Esophagus (tissue), 2 donors: ENCODE results near the gene ZNF8. TPM values are rescaled to one million over a fixed set of nuclear protein-coding genes. Genes with fewer than 3 reads are reported as not detected.
"Not testable (repeated sequence)": the region's sequence is repeated elsewhere in the genome, so short reads cannot be mapped to it uniquely, and the experiment has no call there.

Experiments
- H3K27ac ChIP-seq, 2 donors: one replicate each; pipeline ENCODE4 v1.5.1; 2013; ENCODE audit warnings: low read depth in 2 of 2, mild to moderate bottlenecking in 2 of 2, inconsistent platforms in 1 of 2, low read length in 1 of 2, moderate library complexity in 1 of 2
- H3K27me3 ChIP-seq, 2 donors: one replicate each; pipeline ENCODE4 v1.6.1; 2013; ENCODE audit warnings: low read length in 2 of 2, control low read depth in 1 of 2, mild to moderate bottlenecking in 1 of 2; ENCODE audit not compliant: insufficient read depth in 2 of 2, control insufficient read depth in 1 of 2
- H3K36me3 ChIP-seq, 2 donors: one replicate each; pipeline ENCODE4 v1.6.1; 2013; ENCODE audit warnings: low read length in 1 of 2; ENCODE audit not compliant: control insufficient read depth in 2 of 2, insufficient read depth in 2 of 2
- H3K4me1 ChIP-seq, 2 donors: one replicate each; pipeline ENCODE4 v1.6.1; 2013; ENCODE audit warnings: low read length in 1 of 2; ENCODE audit not compliant: control insufficient read depth in 2 of 2, insufficient read depth in 2 of 2
- H3K4me3 ChIP-seq, 2 donors: one replicate each; pipeline ENCODE4 v1.5.1; 2013; ENCODE audit warnings: low read length in 2 of 2, mild to moderate bottlenecking in 2 of 2, low read depth in 1 of 2, moderate library complexity in 1 of 2
- H3K9me3 ChIP-seq, 2 donors: one replicate each; pipeline ENCODE4 v1.6.1; 2013; ENCODE audit warnings: mild to moderate bottlenecking in 2 of 2, low read depth in 1 of 2, low read length in 1 of 2, moderate library complexity in 1 of 2; ENCODE audit not compliant: control insufficient read depth in 2 of 2, insufficient read depth in 1 of 2
- WGBS, 2 donors: extraction: QIAGEN DNeasy Blood & Tissue Kit; methylation state at CpG; one replicate each; pipeline ENCODE4 v1.1.7; 2013; 5-methylcytosine and 5-hydroxymethylcytosine counted together
- polyA plus RNA-seq, 2 donors: library from polyadenylated mRNA; stranded (reverse); fragments of 200-250 nt; gene quantifications; one replicate each; pipeline ENCODE4 v1.2.3, GENCODE V29; 2013
- donor health status: healthy with polysubstance abuse.
- donor health status: Bipolar disorder and iron deficiency.

ZNF8 gene
- polyA plus RNA-seq, 2 donors, result 0.91 to 1.6 TPM

DNA sequence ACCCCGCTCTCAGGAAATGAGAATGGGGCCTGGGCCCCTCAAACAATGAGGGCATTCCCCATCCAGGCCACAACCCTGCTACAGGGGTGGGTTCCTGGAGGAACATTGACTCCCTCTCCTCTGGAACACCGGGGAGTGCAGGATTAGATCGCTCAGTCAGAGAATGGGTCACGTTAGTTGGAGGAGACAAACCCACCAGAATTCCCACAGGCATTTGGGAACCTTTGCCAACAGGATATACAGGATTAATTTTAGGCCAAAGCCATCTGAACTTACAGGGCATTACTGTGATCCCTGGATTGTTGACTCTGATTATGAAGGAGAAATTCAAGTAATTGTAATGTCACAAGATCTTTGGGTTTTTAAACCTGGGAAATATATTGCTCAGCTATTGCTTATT lies 29.0 kb downstream of the ZNF8 start:
- WGBS, 2 donors, result 84 to 89% methylated on average over 4 of the region's 4 CpGs
- Histone ChIP-seq H3K27me3 (no peaks in the 10 kb centered on the region), H3K4me3 (no peak overlapping the region), H3K36me3 (peaks cover 16% of the 10 kb centered on the region in 2 donors), H3K4me1 (peaks cover 0 to 3% of the 10 kb centered on the region in 2 donors), H3K9me3 (no peaks in the 10 kb centered on the region), H3K27ac (no peak overlapping the region)

- not testable (repeated sequence) for H3K27me3 ChIP-seq, H3K27ac ChIP-seq, H3K4me3 ChIP-seq, H3K4me1 ChIP-seq, H3K9me3 ChIP-seq
- 70 to 78% methylated on average over 13 of the region's 13 CpGs for WGBS, 2 donors
- H3K36me3 ChIP-seq, result peaks cover 23% of the 10 kb centered on the region in 2 donors
Observed at GRCh38 chr19:58310685-58311084, 31.9 kb downstream of the ZNF8 start.

GRCh38 chr19:58311345-58311865 lies 32.6 kb downstream of the ZNF8 start:
- Histone ChIP-seq H3K4me3 (no peak overlapping the region), H3K36me3 (peaks cover 23 to 27% of the 10 kb centered on the region in 2 donors), H3K4me1 (no peaks in the 10 kb centered on the region), H3K27ac (no peak overlapping the region), H3K27me3 (no peaks in the 10 kb centered on the region), H3K9me3 (no peaks in the 10 kb centered on the region)
- WGBS, 2 donors, result 77 to 81% methylated on average over 7 of the region's 7 CpGs

- H3K4me3 ChIP-seq, result no peak overlapping the region
- H3K27me3 ChIP-seq, result no peaks in the 10 kb centered on the region
- H3K9me3 ChIP-seq, result peaks cover 0 to 3% of the 10 kb centered on the region in 2 donors
- WGBS, 2 donors, result 93 to 94% methylated on average over 2 of the region's 2 CpGs
- no peak overlapping the region for H3K27ac ChIP-seq
- peaks cover 0 to 17% of the 10 kb centered on the region in 2 donors for H3K4me1 ChIP-seq
- peaks cover 17 to 24% of the 10 kb centered on the region in 2 donors for H3K36me3 ChIP-seq
Observed at GRCh38 chr19:58315580-58315979, 36.8 kb downstream of the ZNF8 start.

DNA sequence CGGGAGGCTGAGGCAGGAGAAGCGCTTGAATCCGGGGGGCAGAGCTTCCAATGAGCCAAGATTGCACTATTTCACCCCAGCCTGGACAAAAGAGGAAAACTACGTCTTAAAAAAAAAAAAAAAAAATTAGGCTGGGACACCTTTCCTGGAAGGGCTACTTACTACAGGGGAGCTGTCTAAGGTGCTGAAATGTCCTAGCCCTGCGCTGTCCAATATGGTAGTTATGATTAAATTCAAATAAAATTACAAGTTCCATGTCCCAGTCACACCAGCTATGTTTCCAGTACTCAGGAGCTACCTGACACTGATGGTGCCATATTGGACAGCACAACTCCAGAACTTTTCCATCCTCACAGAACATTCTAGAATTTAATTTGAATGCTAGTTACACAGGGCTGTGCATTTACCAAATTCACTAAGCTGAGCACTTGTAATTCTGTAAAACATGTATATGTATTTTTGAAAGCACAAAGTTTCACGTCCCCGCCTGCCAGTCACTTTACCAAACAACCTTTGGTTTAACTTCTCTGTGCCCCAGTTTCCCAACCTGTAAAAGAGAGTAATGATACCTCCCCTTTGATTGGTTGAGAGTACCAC lies 38.8 kb downstream of the ZNF8 start:
- Histone ChIP-seq H3K36me3 (peaks cover 8 to 13% of the 10 kb centered on the region in 2 donors), H3K27me3 (no peaks in the 10 kb centered on the region), H3K9me3 (peaks cover 0 to 3% of the 10 kb centered on the region in 2 donors), H3K4me3 (no peak overlapping the region), H3K4me1 (peaks cover 0 to 17% of the 10 kb centered on the region in 2 donors), H3K27ac (no peak overlapping the region)
- 73% methylated on average over 7 of the region's 7 CpGs for WGBS, 2 donors

DNA sequence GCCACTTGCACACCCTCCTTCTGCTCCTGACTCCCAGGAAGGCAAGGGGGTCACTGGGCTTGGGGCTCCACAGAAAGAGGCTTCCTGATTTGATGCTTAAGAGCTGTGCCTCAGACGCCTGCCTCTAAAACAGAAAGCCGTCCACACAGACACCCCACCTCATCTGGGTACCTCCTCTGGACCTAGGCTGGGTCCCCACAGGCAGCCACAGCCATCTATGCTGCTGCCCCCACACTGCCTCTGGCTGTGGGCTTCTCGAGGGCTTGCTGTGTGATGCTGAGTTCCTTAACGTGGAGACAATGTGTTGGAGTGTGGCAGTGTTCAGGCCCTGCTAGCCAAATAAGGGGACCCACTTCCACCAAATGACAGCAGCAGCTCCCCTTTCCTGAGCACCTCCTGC lies 39.5 kb downstream of the ZNF8 start:
- Histone ChIP-seq H3K4me3 (no peak overlapping the region), H3K4me1 (peaks cover 0 to 17% of the 10 kb centered on the region in 2 donors), H3K9me3 (peaks cover 0 to 3% of the 10 kb centered on the region in 2 donors), H3K27me3 (no peaks in the 10 kb centered on the region), H3K27ac (no peak overlapping the region), H3K36me3 (peaks cover 5 to 9% of the 10 kb centered on the region in 2 donors)
- 80 to 84% methylated on average over 4 of the region's 4 CpGs for WGBS, 2 donors

- Histone ChIP-seq H3K36me3 (peaks cover 5 to 9% of the 10 kb centered on the region in 2 donors), H3K27ac (peak overlapping the region; percentile 52 to 59), H3K27me3 (no peaks in the 10 kb centered on the region), H3K4me3 (no peak overlapping the region), H3K4me1 (peaks cover 0 to 17% of the 10 kb centered on the region in 2 donors), H3K9me3 (peaks cover 0 to 3% of the 10 kb centered on the region in 2 donors)
- WGBS, 2 donors, result 63 to 80% methylated on average over 10 of the region's 10 CpGs
Observed at GRCh38 chr19:58319241-58319640, 40.5 kb downstream of the ZNF8 start.

DNA sequence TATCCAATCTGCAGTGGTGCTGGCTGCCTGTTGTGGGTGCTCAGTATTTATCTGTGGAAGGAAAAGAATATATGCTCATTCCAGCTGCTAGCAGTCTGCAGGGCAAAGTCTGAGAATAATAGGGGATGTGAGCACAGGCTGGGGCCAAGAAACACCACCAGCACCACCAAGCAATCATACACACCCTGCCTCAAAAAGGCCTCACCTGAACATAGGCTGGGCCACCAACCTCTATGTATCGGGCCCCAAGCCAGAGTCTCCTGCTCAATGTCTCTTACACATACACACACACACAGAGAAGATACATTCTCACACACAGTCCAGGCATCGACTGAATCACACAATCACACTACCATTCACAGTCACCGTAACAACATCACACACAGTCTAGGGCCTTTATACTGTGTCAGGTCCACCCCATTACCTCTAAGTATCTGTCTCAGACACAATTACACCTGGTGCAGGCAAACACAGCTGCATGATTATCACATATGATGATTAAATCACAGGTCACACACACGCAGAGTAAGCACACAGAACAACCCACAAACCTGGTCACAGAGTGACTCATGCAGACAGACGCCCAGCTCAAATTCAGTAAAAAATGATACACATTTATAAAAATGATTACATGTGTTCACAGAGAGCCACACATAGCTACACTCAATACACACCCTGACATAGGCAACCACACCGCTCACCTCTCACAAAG lies 46.7 kb downstream of the ZNF8 start:
- Histone ChIP-seq H3K4me3 (peak overlapping the region in 1 of 2 donors; percentile 86), H3K27me3 (no peaks in the 10 kb centered on the region), H3K27ac (peak overlapping the region in 1 of 2 donors; percentile 29), H3K36me3 (no peaks in the 10 kb centered on the region), H3K4me1 (peaks cover 0 to 8% of the 10 kb centered on the region in 2 donors), H3K9me3 (no peaks in the 10 kb centered on the region)
- 66 to 67% methylated on average over 6 of the region's 6 CpGs for WGBS, 2 donors

GRCh38 chr19:58326501-58326913 lies 47.8 kb downstream of the ZNF8 start:
- WGBS, 2 donors, result 3 to 5% methylated on average over 9 of the region's 9 CpGs
- no peaks in the 10 kb centered on the region for H3K36me3 ChIP-seq
- no peaks in the 10 kb centered on the region for H3K27me3 ChIP-seq
- peaks cover 0 to 8% of the 10 kb centered on the region in 2 donors for H3K4me1 ChIP-seq
- H3K9me3 ChIP-seq, result no peaks in the 10 kb centered on the region
- peak overlapping the region; percentile 86 to 95 for H3K4me3 ChIP-seq
- H3K27ac ChIP-seq, result peak overlapping the region; percentile 78 to 94
